GM21390 (cell line): ENCODE data around the gene ZNF581.

ENCODE experiments used
- ATAC-seq: cut with Tn5 transposase; IDR thresholded peaks from one replicate; pipeline ENCODE4 v1.9.1; 2021; ENCODE audit not compliant: unreplicated experiment

Gene ZNF581

DNA sequence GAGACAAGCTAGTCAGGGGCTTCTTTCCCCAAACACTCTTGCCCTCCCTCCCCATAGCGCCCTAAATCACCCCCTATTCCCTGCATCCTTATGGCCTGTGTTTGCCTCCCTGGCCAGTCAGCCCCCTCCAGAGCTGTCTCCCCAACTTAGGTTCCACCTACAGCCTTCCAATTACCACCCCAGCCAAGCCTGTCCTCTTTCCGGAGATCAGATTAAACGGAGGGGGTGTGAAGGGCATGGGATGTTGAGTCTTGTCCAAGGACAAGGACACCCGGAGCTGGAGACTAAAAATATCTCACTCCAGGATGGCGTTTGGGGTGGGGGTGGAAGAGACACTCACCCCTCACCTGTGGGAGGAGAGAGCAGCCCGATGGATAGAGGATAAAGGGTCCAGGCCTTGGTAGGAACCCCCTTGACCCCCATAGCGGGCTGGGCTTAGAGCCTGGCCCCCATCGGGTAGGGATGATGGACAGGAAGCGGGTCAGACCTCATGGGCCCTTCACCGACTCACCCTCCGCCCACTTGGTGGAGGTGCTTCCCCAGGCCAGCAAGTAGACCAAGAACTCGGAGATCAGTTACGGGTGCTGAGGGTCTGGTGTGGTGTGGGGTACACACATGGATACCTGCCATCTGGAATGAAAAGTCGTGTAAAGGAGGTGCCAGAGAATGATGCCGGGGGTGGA is 32.0 kb upstream of the ZNF581 start:
- ATAC-seq, result no peak

DNA sequence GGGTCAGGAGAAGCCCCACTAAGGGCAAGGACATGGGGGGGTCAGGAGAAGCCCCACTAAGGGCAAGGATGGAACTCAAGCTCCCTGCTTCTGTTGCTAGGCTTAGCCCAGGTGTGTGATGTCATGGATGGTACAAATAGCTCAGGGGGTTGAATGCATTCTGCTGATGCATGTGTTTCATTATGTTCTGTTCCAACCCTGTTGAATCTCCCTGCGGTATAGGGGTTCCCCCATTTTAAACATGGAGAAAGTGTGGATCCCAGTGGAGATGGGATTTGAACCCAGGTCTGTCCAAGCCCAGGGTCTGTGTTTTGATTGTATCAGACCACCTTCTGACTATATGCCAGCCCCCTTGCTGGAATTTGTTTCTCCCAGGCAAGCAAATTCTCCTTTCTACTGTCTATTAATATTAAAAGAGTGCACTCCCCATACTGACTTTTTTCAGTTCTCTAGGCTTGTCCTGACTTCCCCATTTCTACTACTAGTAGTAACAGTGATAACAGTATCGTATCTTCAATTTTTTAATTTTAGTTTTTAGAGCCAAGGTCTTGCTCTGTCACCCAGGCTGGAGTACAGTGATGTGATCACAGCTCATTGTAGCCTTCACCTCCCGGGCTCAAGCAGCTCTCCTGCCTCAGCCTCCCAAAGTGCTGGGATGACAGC is 31.3 kb upstream of the ZNF581 start:
- no peak for ATAC-seq

- ATAC-seq, result no peak
These were observed 30.1 kb upstream of the ZNF581 start for GRCh38 chr19:55613396-55613795.

DNA sequence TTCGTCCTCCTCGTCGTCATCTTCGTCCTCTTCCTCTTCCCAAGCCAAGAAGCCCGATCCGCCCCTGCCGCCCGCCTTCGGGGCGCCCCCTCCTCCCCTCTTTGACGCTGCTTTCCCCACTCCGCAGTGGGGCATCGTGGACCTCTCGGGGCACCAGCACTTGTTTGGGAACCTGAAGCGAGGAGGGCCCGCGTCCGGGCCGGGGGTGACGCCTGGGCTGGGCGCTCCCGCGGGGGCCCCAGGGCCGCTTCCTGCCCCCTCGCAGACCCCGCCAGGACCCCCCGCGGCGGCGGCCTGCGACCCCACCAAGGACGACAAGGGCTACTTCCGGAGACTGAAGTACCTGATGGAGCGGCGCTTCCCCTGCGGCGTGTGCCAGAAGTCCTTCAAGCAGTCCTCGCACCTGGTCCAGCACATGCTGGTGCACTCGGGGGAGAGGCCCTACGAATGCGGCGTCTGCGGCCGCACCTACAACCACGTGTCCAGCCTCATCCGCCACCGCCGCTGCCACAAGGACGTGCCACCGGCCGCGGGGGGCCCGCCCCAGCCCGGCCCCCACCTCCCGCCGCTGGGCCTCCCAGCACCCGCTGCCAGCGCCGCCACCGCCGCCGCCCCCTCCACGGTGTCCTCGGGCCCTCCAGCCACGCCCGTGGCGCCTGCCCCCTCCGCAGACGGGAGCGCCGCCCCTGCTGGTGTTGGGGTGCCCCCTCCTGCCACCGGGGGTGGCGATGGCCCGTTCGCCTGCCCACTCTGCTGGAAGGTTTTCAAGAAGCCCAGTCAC is 29.3 kb upstream of the ZNF581 start:
- ATAC-seq, result no peak

DNA sequence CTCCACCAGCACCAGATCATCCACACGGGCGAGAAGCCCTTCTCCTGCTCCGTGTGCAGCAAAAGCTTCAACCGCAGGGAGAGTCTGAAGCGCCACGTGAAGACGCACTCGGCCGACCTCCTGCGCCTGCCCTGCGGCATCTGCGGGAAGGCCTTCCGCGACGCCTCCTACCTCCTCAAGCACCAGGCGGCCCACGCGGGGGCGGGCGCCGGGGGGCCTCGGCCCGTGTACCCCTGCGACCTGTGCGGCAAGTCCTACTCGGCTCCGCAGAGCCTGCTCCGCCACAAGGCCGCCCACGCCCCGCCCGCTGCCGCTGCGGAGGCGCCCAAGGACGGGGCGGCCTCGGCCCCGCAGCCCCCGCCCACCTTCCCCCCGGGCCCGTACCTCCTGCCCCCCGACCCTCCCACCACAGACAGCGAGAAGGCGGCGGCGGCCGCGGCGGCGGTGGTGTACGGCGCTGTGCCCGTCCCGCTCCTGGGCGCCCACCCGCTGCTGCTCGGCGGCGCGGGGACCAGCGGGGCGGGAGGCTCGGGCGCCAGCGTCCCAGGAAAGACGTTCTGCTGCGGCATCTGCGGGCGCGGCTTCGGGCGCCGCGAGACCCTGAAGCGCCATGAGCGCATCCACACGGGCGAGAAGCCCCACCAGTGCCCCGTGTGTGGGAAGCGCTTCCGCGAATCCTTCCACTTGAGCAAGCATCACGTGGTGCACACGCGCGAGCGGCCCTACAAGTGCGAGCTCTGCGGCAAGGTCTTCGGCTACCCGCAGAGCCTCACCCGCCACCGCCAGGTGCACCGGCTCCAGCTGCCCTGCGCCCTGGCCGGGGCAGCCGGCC is 28.5 kb upstream of the ZNF581 start:
- no peak for ATAC-seq

- ATAC-seq, result no peak
These were observed 27.7 kb upstream of the ZNF581 start for GRCh38 chr19:55615543-55616394.

- ATAC-seq, result no peak
These were observed 27.0 kb upstream of the ZNF581 start for GRCh38 chr19:55616395-55616875.

DNA sequence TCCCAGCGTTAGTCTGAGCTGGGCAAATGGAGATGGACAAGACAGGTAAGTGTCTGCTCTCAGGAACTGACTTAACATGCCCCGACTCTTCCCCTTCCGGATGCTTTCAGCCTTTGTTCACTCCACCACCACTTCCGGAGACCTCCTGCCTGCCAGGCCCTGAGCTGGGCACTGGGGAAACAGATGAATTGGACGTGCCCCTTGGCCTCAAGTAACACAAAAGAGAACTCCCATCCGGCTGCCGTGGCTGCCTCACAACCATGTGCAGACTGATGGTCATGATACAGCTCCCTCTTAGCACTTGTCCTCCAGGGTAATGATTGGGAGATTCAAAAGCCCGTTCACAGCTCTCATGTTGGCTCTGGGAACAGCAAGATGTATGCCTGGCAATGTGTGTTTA is 26.0 kb upstream of the ZNF581 start:
- no peak for ATAC-seq

- ATAC-seq, result no peak
These were observed 25.0 kb upstream of the ZNF581 start for GRCh38 chr19:55618426-55618825.

GRCh38 chr19:55619286-55619685 is 24.2 kb upstream of the ZNF581 start:
- ATAC-seq, result no peak

DNA sequence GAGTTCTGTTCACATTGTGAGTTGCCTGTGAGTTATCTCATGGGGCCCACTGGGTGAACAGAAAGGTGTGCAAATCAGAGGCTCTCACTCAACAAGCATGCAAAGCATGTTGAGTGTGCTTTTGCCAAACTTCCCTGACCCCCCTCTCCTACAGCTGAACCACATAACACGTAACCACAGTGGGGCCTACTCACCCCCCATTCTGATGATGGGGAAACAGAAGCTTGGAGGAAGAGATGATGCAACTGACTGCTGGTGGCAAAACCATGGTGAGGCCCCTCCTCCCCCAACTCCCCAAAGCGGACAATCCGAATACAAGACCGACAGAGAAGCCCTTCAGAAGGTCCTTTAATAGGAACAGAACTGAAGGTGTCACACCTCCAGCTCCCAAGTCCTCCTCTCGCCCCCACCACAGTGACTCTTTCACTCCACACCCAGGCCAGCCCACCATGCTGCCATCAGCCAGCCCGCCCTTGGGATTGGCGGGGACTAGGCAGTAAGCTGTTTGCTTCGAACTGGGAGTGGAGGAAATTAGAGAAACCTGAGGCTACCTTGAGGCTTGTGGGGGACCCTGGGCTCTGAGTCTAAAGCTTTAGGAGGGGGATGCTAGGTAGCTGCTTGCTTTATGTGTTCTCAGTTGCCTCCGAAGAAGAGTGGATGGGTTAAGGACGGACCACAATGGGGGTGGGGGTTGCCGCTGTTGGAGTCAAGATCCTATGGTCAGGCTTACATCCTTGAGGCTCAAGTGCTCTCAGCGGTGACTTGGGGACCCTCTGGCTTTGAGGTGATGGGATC is 22.8 kb upstream of the ZNF581 start:
- no peak for ATAC-seq

DNA sequence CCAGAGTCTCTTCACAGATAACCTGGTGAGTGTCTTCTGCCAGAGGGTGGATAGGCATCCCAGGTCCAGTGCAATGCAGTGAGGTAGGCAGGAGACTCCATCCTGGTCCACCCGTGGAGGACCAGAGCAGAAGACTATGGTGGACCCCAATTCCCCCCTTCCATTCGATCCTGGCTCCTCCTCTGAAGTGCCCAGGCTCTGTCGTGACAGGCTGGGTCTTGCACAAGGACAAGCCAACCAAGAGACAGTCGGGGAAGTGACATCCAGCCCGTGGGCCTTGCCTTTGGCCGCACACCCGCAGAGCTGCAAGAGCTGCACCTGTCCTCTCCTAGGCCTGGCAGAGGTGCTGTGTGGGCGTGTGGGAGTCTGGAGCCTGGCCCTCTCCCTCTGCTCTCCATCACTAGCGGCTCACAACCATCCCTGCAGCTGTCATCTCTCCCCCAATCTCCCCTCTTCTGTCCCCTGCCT is 22.2 kb upstream of the ZNF581 start:
- no peak for ATAC-seq

- no peak for ATAC-seq
These were observed 21.7 kb upstream of the ZNF581 start for GRCh38 chr19:55621673-55622231.

- ATAC-seq, result no peak
These were observed 21.0 kb upstream of the ZNF581 start for GRCh38 chr19:55622242-55622969.

DNA sequence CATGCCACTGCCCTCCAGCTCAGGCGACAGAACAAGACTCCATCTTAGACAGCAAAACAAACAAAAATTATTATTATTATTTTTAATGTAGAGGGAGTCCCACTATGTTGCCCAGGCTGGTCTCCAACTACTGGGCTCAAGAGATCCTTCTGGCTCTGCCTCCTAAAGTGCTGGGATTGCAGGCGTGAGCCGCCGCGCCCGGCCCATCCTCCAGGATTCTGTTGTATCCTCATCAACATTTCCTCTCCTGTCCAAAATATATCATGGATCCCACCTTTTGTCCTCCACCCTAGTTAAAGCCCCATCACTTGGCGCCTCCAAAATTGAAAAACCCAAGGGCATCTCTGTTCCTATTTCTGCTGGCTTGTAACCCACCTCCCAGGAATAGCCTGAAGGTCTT is 20.3 kb upstream of the ZNF581 start:
- ATAC-seq, result no peak

GRCh38 chr19:55623561-55623960 is 19.9 kb upstream of the ZNF581 start:
- no peak for ATAC-seq

GRCh38 chr19:55624109-55625003 is 19.1 kb upstream of the ZNF581 start, which contains the start of gene ZNF784:
TSS of gene ZNF784 (minus strand) at chr19:55624566. CDS start at chr19:55624561, 5 bp downstream.
- no peak for ATAC-seq
